Bronchial epithelial cell (primary cell): ENCODE measurements around the gene METTL22. TPM values are rescaled to one million over a fixed set of nuclear protein-coding genes. Genes with fewer than 3 reads are reported as not detected.

Source experiments
- DNase-seq: peaks from one replicate; pipeline ENCODE4 v3.0.0-alpha.2; 2010; ENCODE audit warnings: low read depth
- FAIRE-seq: peaks from 2 replicates; lab custom pipeline; 2011; peaks lifted over from hg19 to GRCh38; lab: Jason Lieb, UNC
- H3K27me3 ChIP-seq: 2 replicates; pipeline ENCODE4 v1.5.1; 2011; ENCODE audit warnings: low read length; ENCODE audit not compliant: control insufficient read depth, insufficient read depth
- H3K36me3 ChIP-seq: 2 replicates; pipeline ENCODE4 v1.5.1; 2011; ENCODE audit warnings: low read length; ENCODE audit not compliant: control insufficient read depth, insufficient read depth
- H3K4me3 ChIP-seq: 2 replicates; pipeline ENCODE4 v1.5.1; 2011; ENCODE audit warnings: mild to moderate bottlenecking, low read depth, low read length, control low read depth
- total RNA-seq: library from RNA; depleted of rRNA; stranded (reverse); fragments of >200 nt; gene quantifications from 2 replicates; pipeline ENCODE4 v1.2.1, GENCODE V29; 2014
- TF ChIP-seq, protein P1 (sequence below): IDR thresholded peaks from 2 replicates; pipeline ENCODE4 v1.5.1; 2011; ENCODE audit warnings: mild to moderate bottlenecking, moderate library complexity, low read length, control low read depth, inconsistent platforms; ENCODE audit not compliant: insufficient read depth, severe bottlenecking

Gene METTL22
- total RNA-seq, 1 donor from 2014 or later: 14.5 TPM

DNA sequence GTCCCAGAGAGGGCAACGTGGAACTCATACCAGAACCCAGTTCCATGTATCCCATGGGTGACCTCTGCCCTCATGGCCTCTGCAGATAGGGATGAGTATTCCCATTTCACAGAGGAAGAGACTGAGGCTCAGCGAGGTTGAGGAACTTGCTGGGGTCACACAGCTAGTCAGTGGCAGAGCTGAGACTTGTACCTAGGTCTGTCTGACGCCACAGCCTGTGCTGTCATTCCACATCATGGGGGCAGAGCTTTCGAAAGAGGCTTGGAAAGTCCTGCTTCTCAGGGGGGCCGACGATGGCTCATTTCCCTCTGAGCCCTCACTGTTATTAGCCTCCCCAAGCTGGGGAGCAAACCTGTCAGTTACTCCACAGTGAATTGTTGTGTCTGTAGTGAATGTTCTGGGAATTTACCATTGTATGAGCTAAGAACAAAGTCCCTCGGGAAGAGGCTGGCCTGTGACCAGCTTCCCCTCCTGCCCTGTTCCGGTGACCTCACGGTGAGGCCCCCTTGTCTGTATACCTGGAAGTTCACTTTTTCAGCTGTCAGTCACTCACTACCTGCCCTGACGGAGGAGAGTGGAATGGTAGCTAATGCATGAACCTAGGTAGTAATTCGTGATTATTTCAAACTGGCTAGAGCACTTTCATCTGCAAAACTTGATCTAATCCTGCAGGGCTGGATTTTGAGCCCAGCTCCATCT is 8.9 kb downstream of the METTL22 start:
- TF ChIP-seq, protein P1, sequence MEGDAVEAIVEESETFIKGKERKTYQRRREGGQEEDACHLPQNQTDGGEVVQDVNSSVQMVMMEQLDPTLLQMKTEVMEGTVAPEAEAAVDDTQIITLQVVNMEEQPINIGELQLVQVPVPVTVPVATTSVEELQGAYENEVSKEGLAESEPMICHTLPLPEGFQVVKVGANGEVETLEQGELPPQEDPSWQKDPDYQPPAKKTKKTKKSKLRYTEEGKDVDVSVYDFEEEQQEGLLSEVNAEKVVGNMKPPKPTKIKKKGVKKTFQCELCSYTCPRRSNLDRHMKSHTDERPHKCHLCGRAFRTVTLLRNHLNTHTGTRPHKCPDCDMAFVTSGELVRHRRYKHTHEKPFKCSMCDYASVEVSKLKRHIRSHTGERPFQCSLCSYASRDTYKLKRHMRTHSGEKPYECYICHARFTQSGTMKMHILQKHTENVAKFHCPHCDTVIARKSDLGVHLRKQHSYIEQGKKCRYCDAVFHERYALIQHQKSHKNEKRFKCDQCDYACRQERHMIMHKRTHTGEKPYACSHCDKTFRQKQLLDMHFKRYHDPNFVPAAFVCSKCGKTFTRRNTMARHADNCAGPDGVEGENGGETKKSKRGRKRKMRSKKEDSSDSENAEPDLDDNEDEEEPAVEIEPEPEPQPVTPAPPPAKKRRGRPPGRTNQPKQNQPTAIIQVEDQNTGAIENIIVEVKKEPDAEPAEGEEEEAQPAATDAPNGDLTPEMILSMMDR: no peak
- Histone ChIP-seq H3K27me3 (no peaks in the 10 kb centered on the region), H3K36me3 (peaks cover 42% of the 10 kb centered on the region), H3K4me3 (no peak overlapping the region)
- FAIRE-seq: peak; percentile 23
- no peak for DNase-seq

DNA sequence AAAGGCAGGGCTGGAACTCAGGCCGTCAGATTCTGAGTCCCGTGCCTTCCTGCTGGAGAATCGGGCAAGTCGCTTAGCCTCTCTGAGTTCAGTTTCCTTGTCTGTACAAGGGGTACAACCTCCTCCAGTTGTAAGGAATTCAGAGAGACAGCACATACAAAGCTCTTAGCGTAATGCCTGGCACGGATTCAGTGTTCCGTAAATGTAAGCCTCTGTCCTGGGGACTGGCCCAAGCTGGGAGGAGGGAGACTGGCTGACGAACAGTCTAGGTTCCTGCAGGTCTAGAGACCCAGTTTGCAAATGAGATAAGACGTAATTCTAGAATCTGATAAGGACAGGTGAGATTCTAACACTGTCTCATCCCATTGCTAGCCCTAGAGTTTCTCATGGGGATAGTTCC is 9.9 kb downstream of the METTL22 start:
- FAIRE-seq: no peak
- TF ChIP-seq, protein P1: no peak
- no peak overlapping the region for H3K4me3 ChIP-seq

DNA sequence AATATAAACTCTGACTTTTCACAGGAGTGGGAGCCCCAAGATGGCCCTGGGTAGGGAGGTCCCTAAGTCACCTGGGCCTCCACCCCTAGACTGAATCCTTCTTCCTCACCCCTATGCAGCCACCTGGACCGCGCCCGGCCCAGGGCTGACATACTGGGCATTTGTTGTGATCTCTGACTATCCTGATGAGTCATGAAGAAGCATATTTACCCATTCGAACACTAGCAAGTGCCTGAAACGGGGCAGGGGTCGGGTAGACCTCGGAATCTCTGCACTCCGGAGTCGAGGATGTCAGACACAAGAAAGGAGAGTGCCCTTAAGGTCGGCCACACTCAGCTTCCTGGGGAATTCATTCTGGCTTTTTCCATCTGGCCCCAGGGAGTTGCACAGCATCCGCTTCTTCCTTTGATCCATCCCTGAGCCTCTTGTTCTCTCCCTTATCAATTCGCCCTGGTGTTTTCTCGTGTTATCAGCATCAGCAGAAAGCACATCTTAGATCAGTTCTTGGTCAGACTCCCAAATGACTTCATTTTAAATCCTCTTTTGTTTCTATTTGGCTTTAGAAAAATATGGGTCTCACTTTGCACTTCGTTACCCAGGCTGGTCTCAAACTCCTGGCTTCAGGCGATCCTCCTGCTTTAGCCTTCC is 10.4 kb downstream of the METTL22 start:
- H3K27me3 ChIP-seq: no peaks in the 10 kb centered on the region
- TF ChIP-seq, protein P1: no peak
- no peak overlapping the region for H3K4me3 ChIP-seq
- H3K36me3 ChIP-seq: peaks cover 35% of the 10 kb centered on the region
- no peak for FAIRE-seq
- DNase-seq: no peak

More for the DNA sequence above, 9.9 kb downstream of the METTL22 start:
- Histone ChIP-seq H3K27me3 (no peaks in the 10 kb centered on the region), H3K36me3 (peaks cover 35% of the 10 kb centered on the region)
- DNase-seq: no peak

DNA sequence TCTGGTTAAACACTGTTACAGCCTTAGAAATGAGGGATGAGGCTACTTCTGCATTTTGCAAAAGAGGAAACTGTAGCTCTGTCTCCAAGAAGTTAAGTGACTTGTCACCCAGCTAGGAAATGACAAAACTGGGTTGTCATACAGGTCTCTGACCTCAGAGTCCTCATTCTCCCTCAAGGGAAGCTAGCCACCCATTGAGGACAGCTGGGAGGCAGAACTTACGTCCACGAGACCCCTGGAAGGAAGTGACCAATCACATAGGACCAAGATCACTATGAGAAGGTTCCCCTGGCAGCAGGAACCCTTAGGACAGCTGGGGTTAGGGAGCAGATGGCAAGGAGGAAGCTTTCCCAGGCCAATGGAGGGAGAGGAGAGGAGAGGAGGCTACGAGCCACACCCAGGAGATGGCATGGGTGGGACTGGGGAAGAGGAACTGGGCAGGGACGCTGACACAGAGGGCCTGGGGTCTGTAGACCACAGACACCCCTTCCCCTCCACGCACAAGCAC is 11.2 kb downstream of the METTL22 start:
- Histone ChIP-seq H3K4me3 (no peak overlapping the region), H3K27me3 (no peaks in the 10 kb centered on the region), H3K36me3 (peaks cover 37% of the 10 kb centered on the region)
- TF ChIP-seq, protein P1: no peak
- peak; percentile 70 for FAIRE-seq
- DNase-seq: no peak

DNA sequence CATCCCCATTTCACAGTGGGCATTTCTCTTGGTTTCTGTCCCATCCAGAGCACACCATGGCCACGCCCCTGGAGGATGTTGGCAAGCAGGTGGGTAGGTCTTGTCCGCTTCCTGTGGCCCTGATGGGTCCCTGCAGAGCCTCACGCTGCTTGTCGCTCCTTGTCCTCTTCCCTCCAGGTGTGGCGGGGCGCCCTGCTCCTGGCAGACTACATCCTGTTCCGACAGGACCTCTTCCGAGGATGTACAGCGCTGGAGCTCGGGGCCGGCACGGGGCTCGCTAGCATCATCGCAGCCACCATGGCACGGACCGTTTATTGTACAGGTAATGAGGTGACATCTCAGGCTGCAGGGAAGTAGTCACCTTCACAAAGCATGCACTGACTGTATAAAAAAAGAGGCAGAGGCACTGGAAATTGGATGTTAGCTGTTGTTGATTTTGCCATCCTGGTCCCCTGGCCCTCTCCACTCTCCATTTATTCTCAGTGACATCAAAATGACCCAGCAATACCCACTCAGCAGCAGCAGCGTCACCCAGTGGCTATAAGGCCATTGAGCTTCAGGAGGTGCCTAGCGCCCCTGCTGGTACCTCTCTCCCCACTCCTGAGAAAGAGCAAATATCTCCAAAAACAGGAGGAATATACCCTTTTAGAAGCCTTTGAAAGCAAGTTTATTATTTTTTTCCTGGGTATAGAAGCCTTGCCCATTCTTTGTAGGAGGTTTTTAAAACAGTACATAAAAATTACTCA is 13.7 kb downstream of the METTL22 start:
- FAIRE-seq: no peak
- Histone ChIP-seq H3K27me3 (no peaks in the 10 kb centered on the region), H3K4me3 (no peak overlapping the region), H3K36me3 (peaks cover 35% of the 10 kb centered on the region)
- DNase-seq: peak; percentile 35
- TF ChIP-seq, protein P1: peak; percentile 83
